Activated naive CD8-positive, alpha-beta T cell treated with anti-CD3 and anti-CD28 coated beads, Interleukin-2, amount 50 U/mL, for 24 hours (primary cell): Measurements from ENCODE around the gene GALNT9.
"Not testable (repeated sequence)": the region's sequence is repeated elsewhere in the genome, so short reads cannot be mapped to it uniquely, and the experiment has no call there.

ENCODE experiments used
- ATAC-seq: fragments of 150-1000 bp; cut with Tn5 transposase; one replicate; pipeline ENCODE4 v1.10.0; 2021
- DNase-seq: peaks from one replicate; pipeline ENCODE4 v3.0.0; 2021
- H3K27ac Mint-ChIP-seq: one replicate; pipeline ENCODE4 v1.8.0; 2021; ENCODE audit warnings: mild to moderate bottlenecking, mixed read lengths
- H3K27me3 Mint-ChIP-seq: one replicate; pipeline ENCODE4 v1.8.0; 2021; ENCODE audit warnings: mixed read lengths
- H3K36me3 Mint-ChIP-seq: one replicate; pipeline ENCODE4 v1.8.0; 2021; ENCODE audit warnings: low read depth, mixed read lengths
- H3K4me1 Mint-ChIP-seq: one replicate; pipeline ENCODE4 v1.8.0; 2021; ENCODE audit warnings: mixed read lengths
- H3K4me3 Mint-ChIP-seq: one replicate; pipeline ENCODE4 v1.8.0; 2021; ENCODE audit warnings: mild to moderate bottlenecking, moderate library complexity, mixed read lengths
- H3K9me3 Mint-ChIP-seq: one replicate; pipeline ENCODE4 v1.8.0; 2021; ENCODE audit warnings: mixed read lengths

The GALNT9 gene

DNA sequence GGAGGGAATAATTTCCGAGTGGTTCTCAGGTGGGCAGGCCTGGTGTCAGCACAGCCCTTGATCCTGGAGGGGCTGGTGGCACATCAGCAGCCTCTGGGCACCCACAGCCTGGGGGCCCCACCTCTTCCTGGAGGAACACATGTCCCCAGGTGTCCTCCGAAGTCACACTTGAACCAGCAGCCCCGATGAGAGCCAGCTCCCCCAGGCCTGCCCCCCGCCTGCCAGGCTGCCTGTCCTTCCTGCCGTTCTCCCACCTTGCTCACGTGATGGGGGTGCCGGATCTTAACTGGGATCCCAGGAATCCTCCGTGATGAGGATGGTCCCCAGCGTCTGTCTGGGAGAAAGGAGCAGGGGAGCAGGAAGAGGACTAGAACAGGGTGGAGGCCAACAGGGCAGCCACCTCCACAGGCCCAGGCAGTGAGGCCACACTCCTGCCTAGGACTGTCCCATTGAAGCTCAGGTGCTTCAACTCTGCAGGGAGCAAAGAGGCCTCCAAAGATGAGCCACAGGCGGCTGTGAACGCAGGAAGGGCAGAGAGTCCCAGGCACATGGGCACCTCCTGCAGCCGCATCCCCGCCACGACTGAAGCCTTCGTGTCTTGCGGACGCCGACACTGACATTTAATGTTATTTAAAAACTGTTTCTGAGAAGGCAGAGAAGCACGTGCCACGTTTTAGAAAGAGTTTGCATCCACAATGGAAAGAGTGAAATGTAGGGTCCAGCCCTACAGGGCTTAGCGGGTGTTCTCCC lies 77.5 kb downstream of the GALNT9 start:
- no peak for ATAC-seq
- Mint-ChIP-seq H3K4me3 (no peak overlapping the region), H3K27me3 (no peaks in the 10 kb centered on the region), H3K4me1 (no peaks in the 10 kb centered on the region), H3K27ac (no peak overlapping the region), H3K36me3 (no peaks in the 10 kb centered on the region), H3K9me3 (no peaks in the 10 kb centered on the region)
- no peak for DNase-seq

- ATAC-seq (no peak), DNase-seq (no peak)
- H3K9me3 Mint-ChIP-seq: no peaks in the 10 kb centered on the region
- no peak overlapping the region for H3K27ac Mint-ChIP-seq
- no peaks in the 10 kb centered on the region for H3K27me3 Mint-ChIP-seq
- H3K4me1 Mint-ChIP-seq: no peaks in the 10 kb centered on the region
- H3K36me3 Mint-ChIP-seq: no peaks in the 10 kb centered on the region
- no peak overlapping the region for H3K4me3 Mint-ChIP-seq
Measured at GRCh38 chr12:132251310-132251709, 78.1 kb downstream of the GALNT9 start.

GRCh38 chr12:132250707-132251106 lies 78.7 kb downstream of the GALNT9 start:
- Mint-ChIP-seq H3K4me3 (no peak overlapping the region), H3K4me1 (no peaks in the 10 kb centered on the region), H3K27ac (no peak overlapping the region), H3K9me3 (no peaks in the 10 kb centered on the region), H3K27me3 (no peaks in the 10 kb centered on the region), H3K36me3 (no peaks in the 10 kb centered on the region)
- ATAC-seq (no peak), DNase-seq (no peak)

DNA sequence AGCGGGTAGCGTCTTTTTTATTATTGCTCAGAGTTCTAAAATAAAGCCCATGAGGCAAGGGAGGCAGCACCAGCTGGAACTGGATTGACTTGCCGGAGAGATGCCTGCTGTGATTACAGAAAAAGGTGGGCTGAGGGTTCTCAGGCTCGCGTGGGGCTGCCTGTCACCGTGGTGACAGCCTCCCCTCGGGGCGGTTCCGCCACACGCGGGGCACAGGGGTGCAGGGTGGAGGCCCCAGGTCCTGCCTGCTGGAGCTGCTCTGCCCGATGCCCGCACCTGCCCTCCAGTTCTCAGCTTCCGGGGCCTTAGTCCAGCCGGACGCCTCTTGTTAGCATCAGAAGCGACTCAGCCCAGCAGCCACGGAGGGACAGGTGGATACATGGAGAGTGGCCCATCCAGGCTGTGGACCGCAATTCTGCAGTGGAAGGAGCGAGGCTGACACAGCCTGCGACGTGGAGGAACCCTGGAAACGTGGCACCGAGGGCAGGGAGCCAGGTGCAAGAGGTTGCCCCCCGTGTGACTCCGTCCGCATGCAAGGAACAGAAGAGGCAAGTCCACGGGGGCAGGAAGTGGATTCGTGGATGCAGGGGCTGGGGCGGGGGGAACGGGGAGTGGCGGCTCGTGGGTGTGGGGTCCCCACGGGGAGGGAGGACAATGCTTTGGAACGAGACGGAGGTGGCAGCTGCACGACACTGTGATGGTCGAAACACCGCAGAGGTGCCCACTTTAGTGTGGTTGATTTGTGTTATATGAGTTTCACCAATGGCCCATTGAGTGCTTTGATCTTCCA lies 79.5 kb downstream of the GALNT9 start:
- no peaks in the 10 kb centered on the region for H3K4me1 Mint-ChIP-seq
- H3K4me3 Mint-ChIP-seq: no peak overlapping the region
- ATAC-seq (no peak), DNase-seq (no peak)
- no peaks in the 10 kb centered on the region for H3K27me3 Mint-ChIP-seq
- no peaks in the 10 kb centered on the region for H3K36me3 Mint-ChIP-seq
- H3K27ac Mint-ChIP-seq: no peak overlapping the region
- no peaks in the 10 kb centered on the region for H3K9me3 Mint-ChIP-seq

- DNase-seq: no peak
- no peak overlapping the region for H3K4me3 Mint-ChIP-seq
- no peak overlapping the region for H3K27ac Mint-ChIP-seq
- no peaks in the 10 kb centered on the region for H3K4me1 Mint-ChIP-seq
- no peaks in the 10 kb centered on the region for H3K36me3 Mint-ChIP-seq
- H3K9me3 Mint-ChIP-seq: no peaks in the 10 kb centered on the region
- H3K27me3 Mint-ChIP-seq: no peaks in the 10 kb centered on the region
- no peak for ATAC-seq
Measured at GRCh38 chr12:132248453-132249167, 80.8 kb downstream of the GALNT9 start.

GRCh38 chr12:132247718-132248452 lies 81.5 kb downstream of the GALNT9 start:
- DNase-seq: no peak
- Mint-ChIP-seq H3K36me3 (no peaks in the 10 kb centered on the region), H3K9me3 (no peaks in the 10 kb centered on the region), H3K27me3 (no peaks in the 10 kb centered on the region), H3K27ac (no peak overlapping the region), H3K4me1 (no peaks in the 10 kb centered on the region), H3K4me3 (no peak overlapping the region)
- peak; percentile 33 for ATAC-seq

DNA sequence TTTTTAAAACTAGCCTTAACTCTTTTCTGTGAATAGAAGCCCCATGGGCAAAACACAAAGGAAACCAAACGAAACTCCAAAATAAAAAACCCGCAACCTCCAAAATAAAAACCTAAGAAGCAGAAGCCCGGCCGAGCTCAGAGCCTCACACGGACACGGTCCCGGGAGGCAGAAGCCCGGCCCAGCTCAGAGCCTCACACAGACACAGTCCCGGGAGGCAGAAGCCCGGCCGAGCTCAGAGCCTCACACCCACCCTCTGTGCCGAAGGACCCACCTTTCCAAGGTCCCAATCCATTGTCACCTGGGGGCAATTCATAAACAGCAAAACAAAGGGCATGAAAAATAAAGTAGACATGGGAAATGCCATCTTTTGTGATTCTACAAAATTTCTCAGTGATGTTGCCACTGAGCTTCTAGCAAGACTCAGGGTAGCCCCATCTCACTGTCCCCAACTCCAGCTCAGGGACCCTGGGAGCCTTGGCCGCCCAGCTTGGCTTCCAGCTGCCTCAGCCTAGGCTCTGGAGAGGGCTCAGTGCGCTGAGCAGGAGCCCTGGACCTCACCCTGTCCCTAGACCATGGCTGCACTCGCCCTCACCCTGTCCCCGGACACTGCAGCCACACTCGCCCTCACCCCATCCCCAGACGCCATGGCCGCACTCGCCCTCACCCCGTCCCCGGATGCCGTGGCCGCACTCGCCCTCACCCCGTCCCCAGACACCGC lies 82.2 kb downstream of the GALNT9 start:
- Mint-ChIP-seq H3K27ac (no peak overlapping the region), H3K4me3 (no peak overlapping the region), H3K27me3 (no peaks in the 10 kb centered on the region), H3K9me3 (no peaks in the 10 kb centered on the region), H3K36me3 (no peaks in the 10 kb centered on the region), H3K4me1 (no peaks in the 10 kb centered on the region)
- ATAC-seq: no peak
- DNase-seq: no peak

DNA sequence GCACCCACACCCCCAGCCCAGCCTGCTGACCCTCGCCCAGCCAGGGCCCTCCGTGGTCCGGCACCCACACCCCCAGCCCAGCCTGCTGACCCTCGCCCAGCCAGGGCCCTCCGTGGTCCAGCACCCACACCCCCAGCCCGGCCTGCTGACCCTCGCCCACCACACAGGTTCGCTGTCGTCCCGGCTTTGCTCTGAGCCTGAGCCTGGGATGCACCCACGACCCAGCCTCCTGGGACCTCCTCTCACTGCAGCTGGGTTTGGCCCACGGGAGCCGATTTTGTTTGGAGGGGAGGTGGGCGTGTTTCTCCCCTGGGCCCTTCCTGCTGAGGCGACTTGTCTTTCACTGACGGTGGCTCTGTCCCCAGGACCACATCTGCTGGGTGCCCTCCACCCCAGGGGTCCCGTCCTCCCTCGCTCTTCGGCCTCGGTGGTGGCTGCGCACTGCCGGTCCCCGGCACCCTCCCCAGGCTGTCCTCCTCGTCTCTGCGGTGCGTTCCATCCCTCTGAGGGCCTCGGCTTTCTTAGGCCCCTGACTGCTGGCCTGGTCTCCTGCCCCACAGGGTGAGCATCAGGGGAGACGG lies 83.8 kb downstream of the GALNT9 start:
- DNase-seq (no peak), ATAC-seq (no peak)
- H3K27me3 Mint-ChIP-seq: no peaks in the 10 kb centered on the region
- no peak overlapping the region for H3K4me3 Mint-ChIP-seq
- no peaks in the 10 kb centered on the region for H3K9me3 Mint-ChIP-seq
- H3K27ac Mint-ChIP-seq: no peak overlapping the region
- H3K4me1 Mint-ChIP-seq: no peaks in the 10 kb centered on the region
- H3K36me3 Mint-ChIP-seq: no peaks in the 10 kb centered on the region

DNA sequence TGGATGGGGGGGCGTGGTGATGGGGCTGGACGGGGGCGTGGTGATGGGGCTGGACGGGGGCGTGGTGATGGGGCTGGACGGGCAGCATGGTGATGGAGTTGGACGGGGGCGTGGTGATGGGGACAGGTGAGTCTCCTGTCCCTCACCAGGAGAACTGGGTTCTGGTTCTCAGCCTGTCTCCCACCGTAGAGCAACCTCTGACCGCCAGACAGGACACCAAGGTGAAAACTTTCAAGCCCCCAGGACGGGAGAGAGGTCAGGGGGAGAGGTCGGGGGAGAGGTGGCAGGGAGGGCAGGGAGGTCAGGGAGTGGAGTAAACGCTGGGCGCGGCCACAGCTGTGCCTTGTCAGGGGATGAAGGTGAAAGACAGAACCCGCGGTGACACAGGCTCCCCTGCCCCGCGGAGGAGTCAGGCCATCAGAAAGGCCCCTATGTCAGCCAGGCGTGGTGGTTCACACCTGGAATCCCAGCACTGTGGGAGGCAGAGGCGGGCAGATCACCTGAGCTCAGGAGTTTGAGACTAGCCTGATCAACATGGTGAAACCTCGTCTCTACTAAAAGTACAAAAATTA lies 84.6 kb downstream of the GALNT9 start:
- no peak for DNase-seq
- H3K27me3 Mint-ChIP-seq: no peaks in the 10 kb centered on the region
- no peaks in the 10 kb centered on the region for H3K9me3 Mint-ChIP-seq
- no peaks in the 10 kb centered on the region for H3K36me3 Mint-ChIP-seq
- no peak overlapping the region for H3K4me3 Mint-ChIP-seq
- no peak for ATAC-seq
- H3K4me1 Mint-ChIP-seq: no peaks in the 10 kb centered on the region
- no peak overlapping the region for H3K27ac Mint-ChIP-seq

DNA sequence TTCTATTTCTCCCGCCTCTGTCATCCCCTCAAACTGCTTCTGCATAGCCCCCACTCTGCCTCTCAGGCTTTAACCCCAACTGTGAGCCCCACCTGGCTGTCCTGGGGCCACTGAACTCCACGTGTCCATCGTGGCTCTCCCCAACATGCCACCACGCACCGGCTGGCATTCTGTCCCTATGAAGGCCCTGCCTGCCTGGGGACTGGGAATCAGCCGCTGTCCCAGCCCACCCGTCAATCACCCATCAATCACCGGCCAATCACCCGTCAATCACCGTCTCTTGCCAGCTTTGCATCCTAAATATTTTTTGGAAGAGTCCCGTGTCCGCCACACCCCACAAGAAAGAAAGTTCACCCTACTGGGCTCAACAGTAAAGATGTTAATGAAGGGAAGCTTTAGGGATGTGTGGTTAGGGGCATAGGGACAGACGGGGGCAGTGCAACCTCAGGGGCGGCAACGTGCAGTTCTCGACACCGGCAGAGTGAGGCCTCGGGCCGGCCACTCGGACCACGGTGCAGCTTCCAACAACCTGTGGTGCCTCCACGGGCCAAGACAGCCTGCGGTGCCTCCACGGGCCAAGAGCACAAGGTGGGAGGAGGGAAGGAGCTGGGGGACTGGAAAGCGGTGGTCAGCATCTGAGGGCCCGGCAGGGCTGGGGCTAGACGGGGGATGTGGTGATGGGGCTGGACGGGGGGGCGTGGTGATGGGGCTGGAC lies 85.6 kb downstream of the GALNT9 start:
- no peak for DNase-seq
- H3K4me3 Mint-ChIP-seq: no peak overlapping the region
- peak overlapping the region; percentile 29 for H3K27ac Mint-ChIP-seq
- H3K36me3 Mint-ChIP-seq: no peaks in the 10 kb centered on the region
- H3K4me1 Mint-ChIP-seq: no peaks in the 10 kb centered on the region
- no peaks in the 10 kb centered on the region for H3K9me3 Mint-ChIP-seq
- no peak for ATAC-seq
- H3K27me3 Mint-ChIP-seq: no peaks in the 10 kb centered on the region

GRCh38 chr12:132243171-132243570 lies 86.2 kb downstream of the GALNT9 start:
- H3K4me3 Mint-ChIP-seq, H3K27me3 Mint-ChIP-seq, H3K27ac Mint-ChIP-seq: not testable (repeated sequence)

GRCh38 chr12:132240669-132241007 lies 88.8 kb downstream of the GALNT9 start:
- H3K27me3 Mint-ChIP-seq, ATAC-seq, H3K4me3 Mint-ChIP-seq, DNase-seq, H3K36me3 Mint-ChIP-seq, H3K27ac Mint-ChIP-seq, H3K4me1 Mint-ChIP-seq, H3K9me3 Mint-ChIP-seq: not testable (repeated sequence)

More at GRCh38 chr12:132243171-132243570, 86.2 kb downstream of the GALNT9 start:
- not testable (repeated sequence) for DNase-seq, H3K4me1 Mint-ChIP-seq, ATAC-seq, H3K9me3 Mint-ChIP-seq, H3K36me3 Mint-ChIP-seq
